Tibial nerve (tissue), 4 donors: ENCODE data around the gene NCSTN.

Experiments used
- CTCF ChIP-seq, 5 experiments: fragments of 200-600 bp in 3 of 5; fragments of 450-650 bp in 2 of 5; sonication (generic) in 3 of 5; IDR thresholded peaks; one replicate each; pipeline ENCODE4 v1.5.1; 2016 to 2019; ENCODE audit warnings: antibody characterized with exemption in 5 of 5, mild to moderate bottlenecking in 3 of 5, moderate library complexity in 2 of 5
- EP300 ChIP-seq, 2 donors: sonication (generic); formaldehyde crosslinking; IDR thresholded peaks; one replicate each; pipeline ENCODE4 v1.6.1; 2017; ENCODE audit warnings: antibody characterized with exemption in 2 of 2, mild to moderate bottlenecking in 1 of 2
- POLR2A ChIP-seq, 2 donors: fragments of 450-650 bp; IDR thresholded peaks; one replicate each; pipeline ENCODE4 v1.6.1; 2017; ENCODE audit warnings: antibody characterized with exemption in 2 of 2, mild to moderate bottlenecking in 2 of 2, moderate library complexity in 2 of 2

- TF ChIP-seq CTCF (IDR thresholded peaks at IDR 0.05) (no peak), POLR2A (IDR thresholded peaks at IDR 0.05) (no peak), EP300 (IDR thresholded peaks at IDR 0.05) (no peak)
Observed at GRCh38 chr1:160399544-160400222, 56.5 kb downstream of the NCSTN start.
